Muscle of leg (tissue), 11 donors: ENCODE data around the gene NAA38. TPM values are rescaled to one million over a fixed set of nuclear protein-coding genes. Genes with fewer than 3 reads are reported as not detected.

Source experiments
- DNase-seq: peaks from one replicate; pipeline ENCODE4 v3.0.0; 2013
- H3K27ac ChIP-seq: one replicate; pipeline ENCODE4 v1.5.1; 2013; ENCODE audit warnings: mild to moderate bottlenecking, low read length, control low read depth
- H3K27me3 ChIP-seq: one replicate; pipeline ENCODE4 v1.6.1; 2013; ENCODE audit warnings: low read length; ENCODE audit not compliant: control insufficient read depth, insufficient read depth
- H3K36me3 ChIP-seq: one replicate; pipeline ENCODE4 v1.6.1; 2013; ENCODE audit warnings: low read length; ENCODE audit not compliant: control insufficient read depth, insufficient read depth
- H3K4me1 ChIP-seq: one replicate; pipeline ENCODE4 v1.6.1; 2013; ENCODE audit warnings: low read length; ENCODE audit not compliant: control insufficient read depth, insufficient read depth
- H3K4me3 ChIP-seq: one replicate; pipeline ENCODE4 v1.5.1; 2013; ENCODE audit warnings: low read length, control low read depth
- H3K9me3 ChIP-seq: replicated peaks from 2 replicates; pipeline ENCODE4 v1.6.1; 2013; ENCODE audit warnings: low read depth, low read length; ENCODE audit not compliant: control insufficient read depth
- WGBS: methylation state at CpG from one replicate; pipeline ENCODE4 v1.1.5; 2013; ENCODE audit warnings: missing lambda C conversion rate; ENCODE audit not compliant: insufficient coverage; 5-methylcytosine and 5-hydroxymethylcytosine counted together
- polyA plus RNA-seq, 8 donors: library from polyadenylated mRNA; unstranded; fragments of 120-200 nt; gene quantifications; one replicate each; pipeline versions ENCODE4 v1.2.1 to v1.2.3, GENCODE V29; 2013; ENCODE audit warnings: inconsistent platforms in 1 of 8, low replicate concordance in 1 of 8; ENCODE audit not compliant: insufficient read length in 8 of 8, insufficient read depth in 1 of 8
- total RNA-seq: library from RNA; stranded (reverse); fragments of 120-200 nt; gene quantifications from one replicate; pipeline ENCODE4 v1.2.4, GENCODE V29; 2013

The NAA38 gene
- total and polyA plus RNA-seq, 9 donors, result 44.6 to 97.7 (median 55.0) TPM

DNA sequence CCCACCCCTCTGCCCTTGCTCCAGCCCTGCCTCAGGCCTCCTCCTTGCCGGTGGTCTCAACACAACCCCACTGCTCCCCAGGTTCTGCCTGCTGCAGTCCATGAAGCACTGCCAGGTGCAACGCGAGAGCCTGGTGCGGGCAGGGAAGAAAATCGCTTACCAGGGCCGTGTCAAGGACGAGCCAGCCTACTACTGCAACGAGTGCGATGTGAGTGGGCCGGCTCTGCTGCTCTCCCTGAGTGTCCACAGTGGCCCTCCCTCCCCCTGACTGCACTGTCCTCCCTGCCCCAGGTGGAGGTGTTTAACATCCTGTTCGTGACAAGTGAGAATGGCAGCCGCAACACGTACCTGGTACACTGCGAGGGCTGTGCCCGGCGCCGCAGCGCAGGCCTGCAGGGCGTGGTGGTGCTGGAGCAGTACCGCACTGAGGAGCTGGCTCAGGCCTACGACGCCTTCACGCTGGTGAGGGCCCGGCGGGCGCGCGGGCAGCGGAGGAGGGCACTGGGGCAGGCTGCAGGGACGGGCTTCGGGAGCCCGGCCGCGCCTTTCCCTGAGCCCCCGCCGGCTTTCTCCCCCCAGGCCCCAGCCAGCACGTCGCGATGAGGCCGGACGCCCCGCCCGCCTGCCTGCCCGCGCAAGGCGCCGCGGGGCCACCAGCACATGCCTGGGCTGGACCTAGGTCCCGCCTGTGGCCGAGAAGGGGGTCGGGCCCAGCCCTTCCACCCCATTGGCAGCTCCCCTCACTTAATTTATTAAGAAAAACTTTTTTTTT, 4.3 kb downstream of the NAA38 start:
- no peak for DNase-seq
- Histone ChIP-seq H3K9me3 (no peaks in the 10 kb centered on the region), H3K27ac (no peak overlapping the region)

DNA sequence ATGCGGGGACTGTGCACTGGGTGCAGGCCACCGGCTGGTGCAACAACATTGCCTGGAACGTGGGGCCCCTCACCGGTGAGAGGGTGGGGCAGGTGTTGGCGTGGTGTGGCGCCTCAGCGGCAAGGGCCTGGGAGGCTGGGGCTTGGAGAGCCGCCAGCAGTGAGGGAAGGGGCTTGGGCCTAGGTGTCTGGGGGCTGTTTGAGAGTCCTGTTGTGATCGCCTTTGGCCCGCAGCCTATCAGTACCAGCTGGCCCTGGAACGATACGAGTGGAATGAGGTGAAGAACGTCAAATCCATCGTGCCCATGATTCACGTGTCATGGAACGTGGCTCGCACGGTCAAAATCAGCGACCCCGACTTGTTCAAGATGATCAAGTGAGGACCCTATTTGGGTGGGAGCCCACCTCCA, 5.1 kb downstream of the NAA38 start:
- H3K9me3 ChIP-seq, result no peaks in the 10 kb centered on the region
- H3K4me3 ChIP-seq, result no peak overlapping the region
- H3K4me1 ChIP-seq, result peaks cover 39% of the 10 kb centered on the region
- WGBS, result 76% methylated on average over 20 of the region's 20 CpGs
- no peaks in the 10 kb centered on the region for H3K27me3 ChIP-seq
- peaks cover 65% of the 10 kb centered on the region for H3K36me3 ChIP-seq
- DNase-seq, result no peak
- no peak overlapping the region for H3K27ac ChIP-seq

More for the DNA sequence above, 4.3 kb downstream of the NAA38 start:
- WGBS, result 73% methylated on average over 44 of the region's 51 CpGs
- peaks cover 59% of the 10 kb centered on the region for H3K36me3 ChIP-seq
- peaks cover 42% of the 10 kb centered on the region for H3K4me1 ChIP-seq
- no peak overlapping the region for H3K4me3 ChIP-seq
- no peaks in the 10 kb centered on the region for H3K27me3 ChIP-seq

DNA sequence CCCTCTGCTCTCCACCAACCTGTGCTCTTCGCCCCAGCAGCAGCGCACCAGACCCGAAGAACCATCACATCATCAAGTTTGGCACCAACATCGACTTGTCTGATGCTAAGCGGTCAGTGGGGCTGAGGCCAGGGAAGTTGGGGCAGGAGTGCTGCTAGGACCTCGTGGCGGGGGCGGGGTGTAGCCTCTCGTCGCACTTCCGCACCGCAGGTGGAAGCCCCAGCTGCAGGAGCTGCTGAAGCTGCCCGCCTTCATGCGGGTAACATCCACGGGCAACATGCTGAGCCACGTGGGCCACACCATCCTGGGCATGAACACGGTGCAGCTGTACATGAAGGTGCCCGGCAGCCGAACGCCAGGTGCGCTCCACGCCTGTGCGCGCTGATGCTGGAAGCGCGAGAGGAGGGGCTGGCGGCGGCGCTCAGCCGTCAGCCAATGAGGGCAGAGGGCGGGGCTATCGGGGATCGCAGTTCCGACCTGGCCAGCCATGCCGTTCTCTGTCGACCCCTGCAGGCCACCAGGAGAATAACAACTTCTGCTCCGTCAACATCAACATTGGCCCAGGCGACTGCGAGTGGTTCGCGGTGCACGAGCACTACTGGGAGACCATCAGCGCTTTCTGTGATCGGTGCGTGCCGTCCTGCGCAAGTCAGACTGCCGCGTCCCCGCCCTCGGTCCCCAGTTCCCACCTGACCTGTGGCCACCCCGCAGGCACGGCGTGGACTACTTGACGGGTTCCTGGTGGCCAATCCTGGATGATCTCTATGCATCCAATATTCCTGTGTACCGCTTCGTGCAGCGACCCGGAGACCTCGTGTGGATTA, 5.7 kb downstream of the NAA38 start:
- DNase-seq, result peak; percentile 93
- Histone ChIP-seq H3K4me1 (peaks cover 36% of the 10 kb centered on the region), H3K36me3 (peaks cover 71% of the 10 kb centered on the region), H3K27me3 (no peaks in the 10 kb centered on the region), H3K4me3 (no peak overlapping the region), H3K9me3 (no peaks in the 10 kb centered on the region), H3K27ac (no peak overlapping the region)
- 13% methylated on average over 57 of the region's 60 CpGs for WGBS

DNA sequence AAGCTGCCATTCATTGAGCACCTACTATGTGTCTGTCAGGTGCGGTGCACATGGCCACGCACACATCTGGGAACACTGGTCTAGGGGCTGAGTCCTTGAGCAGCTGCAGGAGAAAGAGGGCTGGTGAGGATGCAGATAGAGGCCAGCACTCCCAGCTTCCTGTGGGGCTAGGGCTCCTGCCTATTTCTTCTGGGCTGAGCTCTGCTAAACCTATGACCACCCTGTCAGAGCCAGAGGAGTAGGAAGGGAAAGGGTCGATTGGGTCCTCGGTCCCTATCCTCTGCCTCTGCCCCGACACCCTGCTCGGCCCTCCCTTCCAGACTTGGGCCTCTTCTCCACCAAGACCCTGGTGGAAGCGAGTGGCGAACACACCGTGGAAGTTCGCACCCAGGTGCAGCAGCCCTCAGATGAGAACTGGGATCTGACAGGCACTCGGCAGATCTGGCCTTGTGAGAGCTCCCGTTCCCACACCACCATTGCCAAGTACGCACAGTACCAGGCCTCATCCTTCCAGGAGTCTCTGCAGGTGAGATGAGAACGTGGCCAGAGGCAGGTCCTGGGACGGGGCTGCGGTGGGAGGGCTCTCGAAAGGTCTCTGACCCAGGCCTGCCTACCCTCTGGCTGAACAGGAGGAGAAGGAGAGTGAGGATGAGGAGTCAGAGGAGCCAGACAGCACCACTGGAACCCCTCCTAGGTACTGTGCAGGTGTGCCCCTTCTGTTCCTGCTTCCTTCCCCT, 6.5 kb downstream of the NAA38 start:
- H3K4me3 ChIP-seq, result no peak overlapping the region
- no peak for DNase-seq
- peaks cover 28% of the 10 kb centered on the region for H3K4me1 ChIP-seq
- 85% methylated on average over 11 of the region's 17 CpGs for WGBS
- no peaks in the 10 kb centered on the region for H3K9me3 ChIP-seq
- H3K27ac ChIP-seq, result no peak overlapping the region
- peaks cover 78% of the 10 kb centered on the region for H3K36me3 ChIP-seq
- no peaks in the 10 kb centered on the region for H3K27me3 ChIP-seq

DNA sequence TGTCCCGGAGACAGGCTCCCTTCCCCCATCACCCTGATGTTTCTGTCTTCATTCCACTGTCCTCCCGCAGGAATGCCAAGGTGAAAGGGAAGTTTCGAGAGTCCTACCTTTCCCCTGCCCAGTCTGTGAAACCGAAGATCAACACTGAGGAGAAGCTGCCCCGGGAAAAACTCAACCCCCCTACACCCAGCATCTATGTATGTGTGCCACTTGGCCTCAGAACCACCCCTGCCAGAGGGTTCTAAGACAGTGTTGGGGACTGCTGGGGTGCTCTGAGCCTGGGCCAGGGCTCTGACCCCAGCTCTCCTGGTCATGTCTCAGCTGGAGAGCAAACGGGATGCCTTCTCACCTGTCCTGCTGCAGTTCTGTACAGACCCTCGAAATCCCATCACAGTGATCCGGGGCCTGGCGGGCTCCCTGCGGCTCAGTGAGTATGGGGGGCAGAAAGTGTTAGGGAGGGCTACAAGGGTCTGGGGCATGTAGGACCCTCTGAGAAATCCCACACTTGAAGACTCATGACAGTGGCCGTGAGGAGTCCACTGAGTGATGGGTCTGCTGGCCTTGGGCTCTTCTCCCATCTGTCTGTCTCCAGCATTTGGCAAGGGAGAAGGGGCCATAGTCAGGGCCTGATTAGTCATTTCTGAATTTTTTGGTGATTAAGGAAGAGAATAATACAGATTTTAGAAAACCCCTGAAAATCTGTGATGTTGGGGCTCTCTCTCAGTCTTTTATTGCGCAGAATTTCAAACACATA, 7.4 kb downstream of the NAA38 start:
- H3K36me3 ChIP-seq, result peaks cover 83% of the 10 kb centered on the region

DNA sequence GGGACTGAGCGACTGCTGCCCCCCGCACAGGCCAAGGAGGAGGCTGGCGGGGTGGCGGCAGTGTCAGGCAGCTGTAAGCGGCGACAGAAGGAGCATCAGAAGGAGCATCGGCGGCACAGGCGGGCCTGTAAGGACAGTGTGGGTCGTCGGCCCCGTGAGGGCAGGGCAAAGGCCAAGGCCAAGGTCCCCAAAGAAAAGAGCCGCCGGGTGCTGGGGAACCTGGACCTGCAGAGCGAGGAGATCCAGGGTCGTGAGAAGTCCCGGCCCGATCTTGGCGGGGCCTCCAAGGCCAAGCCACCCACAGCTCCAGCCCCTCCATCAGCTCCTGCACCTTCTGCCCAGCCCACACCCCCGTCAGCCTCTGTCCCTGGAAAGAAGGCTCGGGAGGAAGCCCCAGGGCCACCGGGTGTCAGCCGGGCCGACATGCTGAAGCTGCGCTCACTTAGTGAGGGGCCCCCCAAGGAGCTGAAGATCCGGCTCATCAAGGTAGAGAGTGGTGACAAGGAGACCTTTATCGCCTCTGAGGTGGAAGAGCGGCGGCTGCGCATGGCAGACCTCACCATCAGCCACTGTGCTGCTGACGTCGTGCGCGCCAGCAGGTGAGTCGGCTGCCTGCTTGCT, 8.1 kb downstream of the NAA38 start:
- 82% methylated on average over 32 of the region's 35 CpGs for WGBS
- DNase-seq, result no peak
- Histone ChIP-seq H3K27ac (no peak overlapping the region), H3K36me3 (peaks cover 82% of the 10 kb centered on the region), H3K4me3 (no peak overlapping the region), H3K27me3 (no peaks in the 10 kb centered on the region), H3K4me1 (peaks cover 21% of the 10 kb centered on the region), H3K9me3 (no peaks in the 10 kb centered on the region)

More for the DNA sequence above, 7.4 kb downstream of the NAA38 start:
- H3K9me3 ChIP-seq, result no peaks in the 10 kb centered on the region
- no peaks in the 10 kb centered on the region for H3K27me3 ChIP-seq
- H3K27ac ChIP-seq, result no peak overlapping the region
- 77% methylated on average over 4 of the region's 12 CpGs for WGBS
- peaks cover 25% of the 10 kb centered on the region for H3K4me1 ChIP-seq
- no peak overlapping the region for H3K4me3 ChIP-seq
- no peak for DNase-seq

DNA sequence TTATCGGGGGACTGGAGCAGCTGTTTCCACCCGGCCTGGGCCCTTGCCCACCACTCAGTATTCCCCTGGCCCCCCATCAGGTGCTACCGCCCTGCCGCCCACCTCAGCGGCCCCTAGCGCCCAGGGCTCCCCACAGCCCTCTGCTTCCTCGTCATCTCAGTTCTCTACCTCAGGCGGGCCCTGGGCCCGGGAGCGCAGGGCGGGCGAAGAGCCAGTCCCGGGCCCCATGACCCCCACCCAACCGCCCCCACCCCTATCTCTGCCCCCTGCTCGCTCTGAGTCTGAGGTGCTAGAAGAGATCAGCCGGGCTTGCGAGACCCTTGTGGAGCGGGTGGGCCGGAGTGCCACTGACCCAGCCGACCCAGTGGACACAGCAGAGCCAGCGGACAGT, 8.6 kb downstream of the NAA38 start:
- no peak overlapping the region for H3K27ac ChIP-seq
- no peaks in the 10 kb centered on the region for H3K27me3 ChIP-seq
- H3K36me3 ChIP-seq, result peaks cover 80% of the 10 kb centered on the region
- no peak for DNase-seq
- H3K9me3 ChIP-seq, result no peaks in the 10 kb centered on the region
- WGBS, result 87% methylated on average over 11 of the region's 21 CpGs
- H3K4me3 ChIP-seq, result no peak overlapping the region
- H3K4me1 ChIP-seq, result peaks cover 24% of the 10 kb centered on the region

DNA sequence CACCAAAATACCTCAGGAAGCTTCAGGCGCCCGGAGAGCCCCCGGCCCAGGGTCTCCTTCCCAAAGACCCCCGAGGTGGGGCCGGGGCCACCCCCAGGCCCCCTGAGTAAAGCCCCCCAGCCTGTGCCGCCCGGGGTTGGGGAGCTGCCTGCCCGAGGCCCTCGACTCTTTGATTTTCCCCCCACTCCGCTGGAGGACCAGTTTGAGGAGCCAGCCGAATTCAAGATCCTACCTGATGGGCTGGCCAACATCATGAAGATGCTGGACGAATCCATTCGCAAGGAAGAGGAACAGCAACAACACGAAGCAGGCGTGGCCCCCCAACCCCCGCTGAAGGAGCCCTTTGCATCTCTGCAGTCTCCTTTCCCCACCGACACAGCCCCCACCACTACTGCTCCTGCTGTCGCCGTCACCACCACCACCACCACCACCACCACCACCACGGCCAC, 9.2 kb downstream of the NAA38 start:
- 85% methylated on average over 10 of the region's 20 CpGs for WGBS
- Histone ChIP-seq H3K9me3 (no peaks in the 10 kb centered on the region), H3K36me3 (peaks cover 77% of the 10 kb centered on the region), H3K4me3 (no peak overlapping the region), H3K27me3 (no peaks in the 10 kb centered on the region), H3K27ac (no peak overlapping the region), H3K4me1 (peaks cover 26% of the 10 kb centered on the region)
- DNase-seq, result no peak
